Testis (tissue), 2 donors: ENCODE results near the gene PPP2R2D.

ENCODE experiments used
- POLR2A ChIP-seq: fragments of 450-650 bp; IDR thresholded peaks from one replicate; pipeline ENCODE4 v1.6.1; 2017; ENCODE audit warnings: antibody characterized with exemption, mild to moderate bottlenecking, moderate library complexity
- TF ChIP-seq, protein P1 (sequence below), 3 experiments: fragments of 450-650 bp in 2 of 3; fragments of 200-600 bp in 1 of 3; sonication (generic) in 1 of 3; IDR thresholded peaks; one replicate each; pipeline ENCODE4 v1.5.1; 2016 to 2019; ENCODE audit warnings: antibody characterized with exemption in 3 of 3, mild to moderate bottlenecking in 2 of 3, moderate library complexity in 1 of 3

DNA sequence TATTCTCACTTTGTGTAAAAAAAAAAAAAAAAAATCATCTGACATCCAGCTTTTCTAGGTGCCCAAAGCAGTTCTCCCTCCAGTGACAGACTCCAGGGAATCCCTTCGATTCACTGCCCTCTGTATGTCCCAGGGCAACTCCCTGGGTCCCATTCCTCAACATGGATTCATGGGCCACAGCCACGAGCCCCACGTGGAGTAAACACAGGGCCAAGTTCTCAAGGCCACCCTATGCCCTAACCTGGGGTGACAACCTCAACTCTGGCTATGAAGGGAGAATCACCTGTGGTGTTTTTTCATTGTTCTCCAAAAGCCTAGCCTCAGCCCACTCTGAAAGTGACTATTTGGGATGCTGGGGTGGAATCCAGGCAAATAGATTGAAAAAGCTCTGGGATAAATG, 77.6 kb downstream of the PPP2R2D start:
- TF ChIP-seq, protein P1, sequence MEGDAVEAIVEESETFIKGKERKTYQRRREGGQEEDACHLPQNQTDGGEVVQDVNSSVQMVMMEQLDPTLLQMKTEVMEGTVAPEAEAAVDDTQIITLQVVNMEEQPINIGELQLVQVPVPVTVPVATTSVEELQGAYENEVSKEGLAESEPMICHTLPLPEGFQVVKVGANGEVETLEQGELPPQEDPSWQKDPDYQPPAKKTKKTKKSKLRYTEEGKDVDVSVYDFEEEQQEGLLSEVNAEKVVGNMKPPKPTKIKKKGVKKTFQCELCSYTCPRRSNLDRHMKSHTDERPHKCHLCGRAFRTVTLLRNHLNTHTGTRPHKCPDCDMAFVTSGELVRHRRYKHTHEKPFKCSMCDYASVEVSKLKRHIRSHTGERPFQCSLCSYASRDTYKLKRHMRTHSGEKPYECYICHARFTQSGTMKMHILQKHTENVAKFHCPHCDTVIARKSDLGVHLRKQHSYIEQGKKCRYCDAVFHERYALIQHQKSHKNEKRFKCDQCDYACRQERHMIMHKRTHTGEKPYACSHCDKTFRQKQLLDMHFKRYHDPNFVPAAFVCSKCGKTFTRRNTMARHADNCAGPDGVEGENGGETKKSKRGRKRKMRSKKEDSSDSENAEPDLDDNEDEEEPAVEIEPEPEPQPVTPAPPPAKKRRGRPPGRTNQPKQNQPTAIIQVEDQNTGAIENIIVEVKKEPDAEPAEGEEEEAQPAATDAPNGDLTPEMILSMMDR (IDR thresholded peaks at IDR 0.05) = no peak
- no peak for TF ChIP-seq POLR2A
